ENCODE measurements around the gene CRKL. TPM values are rescaled to one million over a fixed set of nuclear protein-coding genes. Genes with fewer than 3 reads are reported as not detected.

Gene CRKL
- total RNA-seq, result 10 to 100 TPM; 33.3 to 69.1 (median 52.5) TPM
- polyA plus RNA-seq, result 10 to 100 TPM; 15.6 to 33.3 (median 25.3) TPM
- long read RNA-seq, donor 1, full-length matches to known transcripts, result 4 of 4 reads
- long read RNA-seq, donor 1, partial matches to known transcripts, result 0 of 4 reads
- long read RNA-seq, donor 1, other reads (novel, unspliced or antisense), result 0 of 4 reads
- long read RNA-seq, donor 2, full-length matches to known transcripts, result 10 of 15 reads
- long read RNA-seq, donor 2, partial matches to known transcripts, result 5 of 15 reads
- long read RNA-seq, donor 2, other reads (novel, unspliced or antisense), result 0 of 15 reads
- long read RNA-seq, donor 3, full-length matches to known transcripts, result 11 of 20 reads
- long read RNA-seq, donor 3, partial matches to known transcripts, result 9 of 20 reads
- long read RNA-seq, donor 3, other reads (novel, unspliced or antisense), result 0 of 20 reads
- long read RNA-seq, donor 4, full-length matches to known transcripts, result 2 of 9 reads
- long read RNA-seq, donor 4, partial matches to known transcripts, result 0 of 9 reads
- long read RNA-seq, donor 4, other reads (novel, unspliced or antisense), result 7 of 9 reads
- long read RNA-seq, donor 5, full-length matches to known transcripts, result 75 of 96 reads
- long read RNA-seq, donor 5, partial matches to known transcripts, result 0 of 96 reads
- long read RNA-seq, donor 5, other reads (novel, unspliced or antisense), result 21 of 96 reads
- long read RNA-seq, donor 6, partial matches to known transcripts, result 0 of 5 reads
- long read RNA-seq, donor 6, other reads (novel, unspliced or antisense), result 5 of 5 reads
- long read RNA-seq, donor 7, full-length matches to known transcripts, result 2 of 2 reads
- long read RNA-seq, donor 7, partial matches to known transcripts, result 0 of 2 reads
- long read RNA-seq, donor 7, other reads (novel, unspliced or antisense), result 0 of 2 reads
- long read RNA-seq, donor 8, full-length matches to known transcripts, result 12 of 12 reads
- long read RNA-seq, donor 8, partial matches to known transcripts, result 0 of 12 reads
- long read RNA-seq, donor 8, other reads (novel, unspliced or antisense), result 0 of 12 reads
- long read RNA-seq, donor 9, full-length matches to known transcripts, result 5 of 5 reads
- long read RNA-seq, donor 9, partial matches to known transcripts, result 0 of 5 reads
- long read RNA-seq, donor 9, other reads (novel, unspliced or antisense), result 0 of 5 reads
- long read RNA-seq, donor 10, full-length matches to known transcripts, result 7 of 7 reads
- long read RNA-seq, donor 10, partial matches to known transcripts, result 0 of 7 reads
- long read RNA-seq, donor 10, other reads (novel, unspliced or antisense), result 0 of 7 reads

DNA sequence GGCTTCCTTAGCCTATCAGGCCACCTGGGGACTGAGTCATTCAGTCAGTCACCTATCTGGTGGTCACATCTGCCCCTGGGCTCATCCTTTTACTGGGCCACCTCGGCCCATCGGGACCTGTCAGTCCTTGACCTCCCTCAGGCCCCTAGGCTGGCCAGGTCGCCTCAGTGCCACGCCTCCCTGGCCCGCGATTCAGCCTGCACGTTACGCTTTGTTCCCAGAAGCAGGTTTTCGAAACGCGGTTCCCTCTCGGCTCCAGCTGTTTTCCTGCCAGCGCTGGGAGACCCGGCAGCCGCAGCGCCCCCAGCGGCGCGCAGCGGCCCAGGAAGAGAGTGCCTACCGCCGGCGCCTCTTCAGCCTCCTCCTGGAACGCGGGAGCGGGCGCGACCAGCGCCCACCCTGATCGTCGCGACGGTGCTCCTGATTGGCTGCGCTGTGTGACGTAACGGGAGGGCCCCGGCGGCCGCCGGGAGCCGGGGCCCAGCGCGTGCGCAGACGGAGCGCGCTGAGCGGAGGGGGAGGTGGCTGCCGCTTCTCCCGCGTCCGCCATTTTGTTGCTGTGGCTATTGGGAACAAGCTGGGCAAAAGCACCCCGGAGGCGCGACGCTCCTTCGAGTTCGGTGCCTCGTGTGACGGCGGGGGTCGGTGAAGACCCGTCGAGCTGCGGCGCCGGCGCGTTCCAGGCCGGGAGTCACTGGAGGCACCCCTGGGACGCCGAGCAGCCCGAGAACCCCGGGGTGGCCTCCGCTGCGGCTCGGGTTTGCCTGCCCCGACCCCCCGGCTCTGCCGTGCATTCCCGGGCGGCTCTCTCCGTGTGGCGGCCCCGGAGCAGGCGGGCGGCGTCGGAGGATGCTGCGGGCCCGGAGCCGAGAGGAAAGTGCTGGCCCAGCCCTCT is at the start of gene CRKL:
TSS of gene CRKL (plus strand) at position 492 of the 895 bp plus-strand sequence. CDS start 528 bp downstream, outside the sequence.
- intact Hi-C loops (cut with DNase I), result no loop called here
- Histone ChIP-seq H3K9me3 (replicated peaks in 1 of 3) (no peaks in the 10 kb centered on the region), H3K4me3 (peak within 1 kb of the TSS; percentile 89 to 98 (median 92)), H3K27ac (peak within 1 kb of the TSS; percentile 90 to 98 (median 97)), H3K4me1 (replicated peaks in 1 of 2) (peaks cover 15 to 32% of the 10 kb centered on the region in 2 donors), H3K27me3 (no peaks in the 10 kb centered on the region), H3K36me3 (replicated peaks in 1 of 2) (no peaks in the 10 kb centered on the region)
- 0 to 1% (median 1%) methylated on average over 19 to 91 of the region's 92 CpGs for WGBS, 4 donors
- TF ChIP-seq, protein P1, sequence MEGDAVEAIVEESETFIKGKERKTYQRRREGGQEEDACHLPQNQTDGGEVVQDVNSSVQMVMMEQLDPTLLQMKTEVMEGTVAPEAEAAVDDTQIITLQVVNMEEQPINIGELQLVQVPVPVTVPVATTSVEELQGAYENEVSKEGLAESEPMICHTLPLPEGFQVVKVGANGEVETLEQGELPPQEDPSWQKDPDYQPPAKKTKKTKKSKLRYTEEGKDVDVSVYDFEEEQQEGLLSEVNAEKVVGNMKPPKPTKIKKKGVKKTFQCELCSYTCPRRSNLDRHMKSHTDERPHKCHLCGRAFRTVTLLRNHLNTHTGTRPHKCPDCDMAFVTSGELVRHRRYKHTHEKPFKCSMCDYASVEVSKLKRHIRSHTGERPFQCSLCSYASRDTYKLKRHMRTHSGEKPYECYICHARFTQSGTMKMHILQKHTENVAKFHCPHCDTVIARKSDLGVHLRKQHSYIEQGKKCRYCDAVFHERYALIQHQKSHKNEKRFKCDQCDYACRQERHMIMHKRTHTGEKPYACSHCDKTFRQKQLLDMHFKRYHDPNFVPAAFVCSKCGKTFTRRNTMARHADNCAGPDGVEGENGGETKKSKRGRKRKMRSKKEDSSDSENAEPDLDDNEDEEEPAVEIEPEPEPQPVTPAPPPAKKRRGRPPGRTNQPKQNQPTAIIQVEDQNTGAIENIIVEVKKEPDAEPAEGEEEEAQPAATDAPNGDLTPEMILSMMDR (IDR thresholded peaks at IDR 0.05), result peak; percentile 85 to 97 (median 88)
- peak; percentile 46 to 90 for TF ChIP-seq POLR2A (IDR thresholded peaks at IDR 0.05)
- DNase-seq, result peak; percentile 97 to 98 (median 98)

GRCh38 chr22:20868025-20868962 is 48.9 kb upstream of the CRKL start:
- Histone ChIP-seq H3K4me1 (replicated peaks in 1 of 2) (peaks cover 13 to 40% of the 10 kb centered on the region in 2 donors), H3K9me3 (replicated peaks in 1 of 3) (no peaks in the 10 kb centered on the region), H3K36me3 (replicated peaks in 1 of 2) (peaks cover 0 to 22% of the 10 kb centered on the region in 2 donors), H3K27me3 (no peaks in the 10 kb centered on the region), H3K27ac (peak overlapping the region in 3 of 5 donors; percentile 20 to 93 (median 86)), H3K4me3 (no peak overlapping the region)
- intact Hi-C loops (cut with DNase I), result loop anchor here in 1 of 2 donors (10.0 kb wide), 1 partner anchor 63 kb away; no protein-coding TSS in a partner anchor
- no peak for DNase-seq
- TF ChIP-seq, protein P1 (IDR thresholded peaks at IDR 0.05), result no peak
- TF ChIP-seq POLR2A (IDR thresholded peaks at IDR 0.05), result no peak
- 76 to 83% (median 80%) methylated on average over 5 to 7 of the region's 7 CpGs for WGBS, 4 donors

DNA sequence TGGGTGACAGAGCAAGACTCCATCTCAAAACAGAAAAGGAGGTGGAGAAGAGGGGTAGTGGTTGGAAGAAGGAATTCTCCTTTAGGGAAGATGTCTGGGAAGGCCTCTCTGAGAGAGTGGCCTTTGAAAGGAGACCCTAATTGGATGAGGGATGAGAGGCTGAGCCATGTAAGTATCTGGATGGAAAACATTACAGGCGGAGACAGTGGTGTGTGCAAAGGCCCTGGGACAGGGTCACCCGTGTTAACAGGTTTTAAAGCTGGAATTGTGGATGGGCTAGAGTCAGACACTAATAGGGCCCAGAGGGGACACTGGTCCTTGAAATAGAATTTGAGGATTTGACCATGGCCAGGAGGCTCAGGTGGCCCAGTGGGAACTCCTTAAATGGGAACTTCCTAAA is 48.0 kb upstream of the CRKL start:
- Histone ChIP-seq H3K27ac (no peak overlapping the region), H3K4me3 (no peak overlapping the region), H3K27me3 (no peaks in the 10 kb centered on the region), H3K36me3 (replicated peaks in 1 of 2) (peaks cover 0 to 25% of the 10 kb centered on the region in 2 donors), H3K9me3 (replicated peaks in 1 of 3) (no peaks in the 10 kb centered on the region), H3K4me1 (replicated peaks in 1 of 2) (peaks cover 16 to 40% of the 10 kb centered on the region in 2 donors)
- no peak for DNase-seq
- WGBS, 4 donors, result 94 to 100% (median 99%) methylated on average over 2 of the region's 2 CpGs
- intact Hi-C loops (cut with DNase I), result loop anchor here in 1 of 2 donors (10.0 kb wide), 1 partner anchor 64 kb away; no protein-coding TSS in a partner anchor
- TF ChIP-seq POLR2A (IDR thresholded peaks at IDR 0.05), result no peak
- TF ChIP-seq, protein P1 (IDR thresholded peaks at IDR 0.05), result no peak

Data from adrenal gland (tissue), 19 donors.